ENCODE measurements around the gene TCHP. TPM values are rescaled to one million over a fixed set of nuclear protein-coding genes. Genes with fewer than 3 reads are reported as not detected.

Gene TCHP
- total RNA-seq, 1 experiment from 2014 or later = 13.3 TPM

DNA sequence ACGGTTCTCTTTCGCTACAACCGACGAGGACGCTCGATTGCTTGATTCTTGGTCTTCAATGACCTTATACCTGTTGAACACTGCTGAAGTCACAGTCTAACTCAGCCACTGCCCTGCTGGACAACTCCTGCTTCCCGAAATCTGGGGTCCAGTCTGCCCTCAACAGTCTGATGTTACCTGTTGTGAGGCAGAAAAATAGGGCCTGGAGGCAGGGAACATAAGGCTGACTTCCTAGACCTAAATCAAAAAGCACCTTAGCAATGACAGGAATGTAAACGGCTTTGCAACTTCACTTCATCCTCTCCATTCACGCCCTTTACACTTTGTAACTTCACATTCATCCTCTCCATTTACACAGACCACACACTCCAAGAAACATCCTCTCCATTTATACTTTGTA is 19.1 kb upstream of the TCHP start:
- no peak overlapping the region for H4K91ac ChIP-seq (ENCODE audit: insufficient read length, low read depth, low read length)

More for the DNA sequence above, 19.1 kb upstream of the TCHP start:
- Histone ChIP-seq H2AFZ (ENCODE audit: low read length) (no peak overlapping the region), H4K20me1 (ENCODE audit: control insufficient read depth, insufficient read depth, insufficient read length) (no peaks in the 10 kb centered on the region), H3K4me1 (ENCODE audit: insufficient read depth, low read length) (peaks cover 12% of the 10 kb centered on the region), H4K8ac (replicated peaks; ENCODE audit: insufficient read length, low read depth, low read length) (no peak overlapping the region), H3K18ac (ENCODE audit: insufficient read length, low read depth, low read length) (peak overlapping the region; percentile 72), H3K4me2 (ENCODE audit: insufficient read depth, insufficient read length, low read length) (peak overlapping the region; percentile 96), H3K56ac (ENCODE audit: insufficient read length, low read depth, low read length) (no peak overlapping the region), H2AK5ac (ENCODE audit: insufficient read length, low read length) (no peak overlapping the region), H2BK120ac (ENCODE audit: low read depth, low read length, poor library complexity, severe bottlenecking) (no peak overlapping the region), H3K23me2 (ENCODE audit: insufficient read length, low read depth, low read length, poor library complexity, severe bottlenecking) (peaks cover 11% of the 10 kb centered on the region), H3K27ac (ENCODE audit: insufficient read length, low read depth, low read length) (peak overlapping the region; percentile 86), H4K5ac (ENCODE audit: insufficient read length, low read depth, low read length) (no peak overlapping the region), H3T11ph (ENCODE audit: low read length) (no peak overlapping the region), H3K9me3 (ENCODE audit: control insufficient read depth, low read depth, low read length) (no peaks in the 10 kb centered on the region), H3K79me1 (ENCODE audit: insufficient read depth, low read depth, low read length, poor library complexity, severe bottlenecking) (no peaks in the 10 kb centered on the region), H3K9ac (ENCODE audit: extremely low read depth, insufficient read length, low read length) (peak overlapping the region; percentile 23), H2BK15ac (ENCODE audit: low read depth, low read length) (no peak overlapping the region), H3K27me3 (ENCODE audit: insufficient read depth, low read length) (no peaks in the 10 kb centered on the region), H3K23ac (ENCODE audit: insufficient read length, low read depth, low read length) (no peak overlapping the region), H3K14ac (ENCODE audit: insufficient read depth, low read length) (no peak overlapping the region), H3K4ac (ENCODE audit: low read depth, low read length) (no peak overlapping the region), H2BK12ac (ENCODE audit: insufficient read length, low read depth, low read length) (peak overlapping the region; percentile 5), H3K79me2 (ENCODE audit: insufficient read depth, low read length) (peaks cover 8% of the 10 kb centered on the region; the same call in 1 of the 2 replicates), H2BK20ac (ENCODE audit: low read depth, low read length, poor library complexity, severe bottlenecking) (no peak overlapping the region), H2BK5ac (ENCODE audit: insufficient read length, low read length) (no peak overlapping the region)
- no peak for DNase-seq
- Mint-ChIP-seq H3K9me3 (no peaks in the 10 kb centered on the region; a peak in 1 of 5 replicates), H3K36me3 (ENCODE audit: insufficient read depth in 1 of 3, low read depth in 3 of 3) (no peaks in the 10 kb centered on the region; a peak in 1 of 7 replicates), H3K27ac (peak overlapping the region; percentile 45 to 94 (median 47); a peak in 6 of 7 replicates), H3K27me3 (ENCODE audit: low read depth) (peaks cover 12% of the 10 kb centered on the region), H3K4me3 (peak overlapping the region; percentile 77 to 88), H3K4me1 (peaks cover 37 to 42% of the 10 kb centered on the region in 2 experiments)
- TF ChIP-seq, protein P1, sequence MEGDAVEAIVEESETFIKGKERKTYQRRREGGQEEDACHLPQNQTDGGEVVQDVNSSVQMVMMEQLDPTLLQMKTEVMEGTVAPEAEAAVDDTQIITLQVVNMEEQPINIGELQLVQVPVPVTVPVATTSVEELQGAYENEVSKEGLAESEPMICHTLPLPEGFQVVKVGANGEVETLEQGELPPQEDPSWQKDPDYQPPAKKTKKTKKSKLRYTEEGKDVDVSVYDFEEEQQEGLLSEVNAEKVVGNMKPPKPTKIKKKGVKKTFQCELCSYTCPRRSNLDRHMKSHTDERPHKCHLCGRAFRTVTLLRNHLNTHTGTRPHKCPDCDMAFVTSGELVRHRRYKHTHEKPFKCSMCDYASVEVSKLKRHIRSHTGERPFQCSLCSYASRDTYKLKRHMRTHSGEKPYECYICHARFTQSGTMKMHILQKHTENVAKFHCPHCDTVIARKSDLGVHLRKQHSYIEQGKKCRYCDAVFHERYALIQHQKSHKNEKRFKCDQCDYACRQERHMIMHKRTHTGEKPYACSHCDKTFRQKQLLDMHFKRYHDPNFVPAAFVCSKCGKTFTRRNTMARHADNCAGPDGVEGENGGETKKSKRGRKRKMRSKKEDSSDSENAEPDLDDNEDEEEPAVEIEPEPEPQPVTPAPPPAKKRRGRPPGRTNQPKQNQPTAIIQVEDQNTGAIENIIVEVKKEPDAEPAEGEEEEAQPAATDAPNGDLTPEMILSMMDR (conservative IDR thresholded peaks at IDR 0.05) = no peak
- WGBS (ENCODE audit: extremely low coverage, insufficient read length, low lambda C conversion rate) = no CpG with 5 or more reads among the region's 9 CpGs

Data from H9 (cell line).